Hippocampal formation (tissue), 2 donors: ENCODE results near the gene STXBP4.

ENCODE experiments used
- DNase-seq, 2 donors: peaks; one replicate each; lab custom pipeline; 2025; lab: John Stamatoyannopoulos, UW

The STXBP4 gene

DNA sequence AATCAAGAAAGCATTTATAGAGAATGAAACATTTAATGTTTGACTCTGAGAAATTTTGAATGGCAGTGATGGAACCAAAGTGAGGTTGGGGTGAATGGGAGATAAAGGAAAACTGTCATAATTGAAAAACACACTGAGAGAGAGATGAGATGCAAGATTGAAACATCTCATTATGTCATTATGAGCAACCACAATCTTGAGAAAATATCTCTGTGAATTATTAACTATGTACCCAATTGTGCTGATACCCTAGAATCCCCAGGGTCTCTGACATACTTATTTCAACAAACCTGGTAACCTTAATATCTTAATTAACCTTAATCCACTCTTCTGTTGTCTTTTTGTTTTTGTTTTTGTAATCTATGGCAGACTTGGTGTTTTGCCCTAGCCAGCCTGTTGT lies 152.7 kb downstream of the STXBP4 start:
- DNase-seq = no peak

- DNase-seq = no peak
Measured at GRCh38 chr17:55122114-55122513, 153.5 kb downstream of the STXBP4 start.

GRCh38 chr17:55124730-55125360 lies 156.3 kb downstream of the STXBP4 start:
- no peak for DNase-seq

DNA sequence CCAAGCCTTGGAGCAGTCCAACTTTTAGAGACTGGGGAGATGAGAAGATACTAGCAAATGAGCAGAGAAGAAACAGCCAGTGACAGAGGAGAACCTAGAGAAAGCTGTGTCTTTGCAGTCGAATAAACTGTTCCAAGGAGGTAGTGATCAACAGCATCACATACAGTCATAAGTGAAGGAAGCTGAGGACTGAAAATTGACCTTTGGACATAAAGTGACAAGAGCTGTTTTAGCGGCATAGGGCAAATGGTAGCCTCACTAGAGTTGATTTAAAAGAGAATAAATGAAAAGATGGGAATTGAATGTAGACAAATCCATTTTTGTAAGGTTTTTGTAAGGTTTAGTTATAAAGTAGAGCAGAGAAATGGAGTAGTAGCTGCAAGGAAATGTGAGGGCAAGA lies 165.0 kb downstream of the STXBP4 start:
- no peak for DNase-seq

DNA sequence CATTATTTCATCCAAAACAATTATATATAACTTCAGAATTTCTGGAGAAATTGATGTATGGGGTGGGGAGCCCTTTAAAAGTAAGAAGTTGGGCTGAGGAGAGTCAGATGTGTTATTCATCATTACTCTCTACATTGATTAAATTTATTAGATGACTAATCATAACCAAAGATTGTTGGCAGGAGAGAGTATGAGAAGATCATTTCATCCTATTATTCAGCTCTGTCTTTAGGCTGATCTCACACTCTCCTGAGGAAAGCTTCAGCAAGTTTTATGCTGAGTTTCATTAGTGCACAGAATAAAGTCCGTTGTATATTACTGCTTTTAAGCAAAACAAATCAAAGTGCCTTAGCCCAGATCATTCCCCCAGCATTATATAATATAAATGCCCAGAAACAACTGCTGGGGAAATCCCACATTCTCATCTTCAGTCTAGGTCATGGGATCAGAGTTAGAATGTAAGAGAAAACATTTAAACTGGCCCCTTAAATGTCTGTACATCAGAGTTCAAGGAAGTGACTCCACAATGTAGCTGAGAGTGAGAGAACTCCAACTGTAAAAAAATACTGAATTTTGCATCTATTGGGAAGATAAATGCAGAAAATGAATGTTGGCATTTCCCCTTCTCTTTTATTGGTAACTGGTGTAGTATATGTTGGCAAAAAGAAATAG lies 166.1 kb downstream of the STXBP4 start:
- no peak for DNase-seq

DNA sequence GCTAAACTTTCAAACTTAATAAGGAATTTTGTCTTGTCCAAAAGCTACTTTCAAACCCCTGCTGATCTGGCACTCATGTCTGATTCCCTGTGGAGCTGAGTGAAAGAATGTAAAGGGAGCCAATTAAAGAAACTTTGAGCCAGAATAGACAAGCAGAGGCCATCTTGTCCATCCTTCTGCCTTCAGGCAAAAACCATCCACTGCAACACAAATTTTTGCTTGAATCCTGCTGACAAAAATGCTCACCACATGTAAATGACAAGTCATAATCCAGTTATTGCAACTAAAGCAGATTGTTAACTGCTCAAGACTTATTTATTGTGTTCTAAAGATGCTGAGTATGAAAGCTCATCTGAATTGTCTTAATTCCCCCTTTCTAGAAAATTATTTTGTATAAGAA lies 172.2 kb downstream of the STXBP4 start:
- no peak for DNase-seq

DNA sequence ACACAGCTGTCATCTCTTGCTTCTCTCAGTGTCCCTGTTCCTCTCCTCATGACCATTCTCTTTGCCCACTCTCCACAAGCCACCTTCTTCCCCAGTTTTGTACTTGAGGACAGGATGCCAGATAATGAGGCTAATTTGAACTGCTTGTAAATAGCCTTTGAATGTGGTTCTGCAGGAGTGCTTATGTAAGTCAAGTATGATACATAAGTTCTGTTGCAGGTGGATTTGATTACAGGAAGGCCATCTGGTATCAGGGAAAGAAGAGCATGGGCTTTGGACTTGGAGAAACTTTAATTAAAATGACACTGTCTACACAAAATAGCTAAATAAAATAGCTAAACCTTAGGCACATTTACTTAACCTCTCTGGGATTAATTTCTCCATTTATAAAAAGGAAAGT lies 176.0 kb downstream of the STXBP4 start:
- no peak for DNase-seq

- no peak for DNase-seq
Measured at GRCh38 chr17:55149485-55149884, 180.9 kb downstream of the STXBP4 start.

DNA sequence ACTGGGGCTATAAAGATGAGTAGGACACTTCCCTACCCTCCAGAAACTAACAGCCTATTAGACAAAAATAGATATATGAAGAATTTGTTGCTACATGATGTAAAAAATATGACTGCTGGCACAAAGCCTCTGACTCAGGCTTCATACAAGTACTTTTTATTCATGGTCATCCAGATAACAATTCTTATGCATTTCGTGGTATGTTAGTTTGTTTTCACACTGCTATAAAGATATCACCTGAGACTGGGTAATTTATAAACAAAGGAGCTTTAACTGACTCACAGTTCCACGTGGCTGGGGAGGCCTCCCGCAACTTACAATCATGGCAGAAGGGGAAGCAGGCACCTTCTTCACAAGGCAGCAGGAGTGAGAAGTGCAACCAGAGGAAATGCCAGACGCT lies 183.7 kb downstream of the STXBP4 start:
- no peak for DNase-seq

DNA sequence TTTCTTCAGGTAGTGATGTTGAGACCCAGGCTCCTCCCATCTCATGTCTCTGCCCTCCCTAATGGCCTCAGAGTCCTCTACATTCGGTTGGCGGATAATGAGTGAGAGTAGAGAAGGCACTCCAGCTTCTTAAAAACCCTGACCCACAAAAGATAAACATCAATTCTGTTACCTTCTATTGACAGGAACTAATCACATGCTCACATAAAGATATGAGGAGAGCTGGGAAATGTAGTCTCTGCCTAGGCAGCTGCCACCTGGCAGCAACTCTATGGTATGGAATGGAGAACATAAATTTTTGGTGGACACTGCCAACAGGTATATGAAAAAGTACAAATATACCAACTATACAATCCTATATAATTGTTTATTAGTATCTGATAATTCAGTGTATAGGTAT lies 185.5 kb downstream of the STXBP4 start:
- no peak for DNase-seq

DNA sequence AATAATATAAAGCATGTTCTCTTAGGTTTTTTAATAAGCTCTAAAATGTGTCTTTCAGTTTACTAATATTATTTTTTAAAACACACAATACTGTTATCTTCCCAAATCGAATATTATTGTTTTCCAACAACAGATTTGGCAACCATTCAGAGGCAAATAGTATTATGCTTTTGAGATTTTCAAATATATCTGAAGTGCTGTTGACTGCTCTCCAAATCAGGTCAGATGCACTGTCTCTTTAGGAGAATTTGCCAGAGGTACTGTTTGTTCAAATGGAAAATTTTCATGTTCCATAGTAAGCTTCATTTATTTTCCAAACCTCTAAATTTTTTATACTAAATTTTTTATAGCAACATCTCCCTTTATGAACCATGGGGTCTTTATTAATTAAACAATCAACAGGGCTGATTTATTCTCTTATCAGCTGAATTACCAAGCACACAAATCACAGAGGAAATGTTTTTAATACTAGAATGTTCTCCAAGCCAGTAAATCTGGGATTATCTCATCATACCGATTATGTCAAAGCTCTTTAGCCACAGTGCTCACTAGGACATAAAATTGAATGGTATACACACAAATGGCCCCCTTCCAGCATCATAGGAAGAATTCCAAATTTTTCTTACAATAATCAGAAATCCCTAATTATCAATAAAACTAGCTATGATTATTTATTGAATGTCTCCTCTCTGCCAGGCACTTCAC lies 187.4 kb downstream of the STXBP4 start:
- no peak for DNase-seq

DNA sequence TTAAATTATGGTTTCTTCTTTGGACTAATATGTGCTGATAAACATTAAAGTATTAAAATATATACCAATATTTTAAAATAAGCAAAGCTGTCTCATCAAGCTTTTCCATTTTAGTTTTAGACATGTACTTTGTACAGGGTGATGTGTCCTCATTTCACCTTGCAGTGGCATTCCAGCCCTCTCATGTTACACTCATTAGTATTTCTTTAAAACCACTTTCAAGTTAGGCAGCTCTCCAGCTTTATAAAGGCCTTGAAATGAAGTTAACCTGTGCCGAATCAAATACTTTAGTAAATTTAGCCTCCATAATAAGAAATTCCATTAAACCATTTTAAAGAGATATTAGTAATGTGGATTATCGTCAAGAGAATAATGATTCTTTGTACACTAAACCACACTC lies 188.6 kb downstream of the STXBP4 start:
- DNase-seq = no peak

- no peak for DNase-seq
Measured at GRCh38 chr17:55158439-55158838, 189.9 kb downstream of the STXBP4 start.

DNA sequence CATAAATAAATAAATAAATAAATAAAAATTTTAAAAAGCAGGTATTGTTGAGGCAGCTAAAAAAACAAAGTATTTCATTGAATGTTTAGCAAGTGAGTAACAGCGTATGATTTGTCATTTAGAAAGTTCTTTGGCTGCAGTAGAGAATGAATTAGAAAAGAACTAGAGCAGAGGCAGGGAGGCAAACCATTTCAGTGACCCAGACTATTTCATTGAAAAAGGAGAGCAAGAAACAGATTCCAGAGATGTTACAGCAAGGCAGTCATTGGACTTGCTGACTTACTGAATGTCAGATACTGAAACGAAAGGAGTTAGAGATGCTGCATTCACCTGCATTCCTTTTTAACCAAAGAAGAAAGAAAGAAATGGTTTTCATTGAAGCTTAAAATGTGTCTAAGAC lies 190.7 kb downstream of the STXBP4 start:
- no peak for DNase-seq

- DNase-seq = no peak
Measured at GRCh38 chr17:55160501-55160900, 191.9 kb downstream of the STXBP4 start.

- no peak for DNase-seq
Measured at GRCh38 chr17:55161935-55162555, 193.5 kb downstream of the STXBP4 start.

GRCh38 chr17:55162556-55162946 lies 194.0 kb downstream of the STXBP4 start:
- no peak for DNase-seq

- DNase-seq = no peak
Measured at GRCh38 chr17:55163408-55163807, 194.8 kb downstream of the STXBP4 start.

DNA sequence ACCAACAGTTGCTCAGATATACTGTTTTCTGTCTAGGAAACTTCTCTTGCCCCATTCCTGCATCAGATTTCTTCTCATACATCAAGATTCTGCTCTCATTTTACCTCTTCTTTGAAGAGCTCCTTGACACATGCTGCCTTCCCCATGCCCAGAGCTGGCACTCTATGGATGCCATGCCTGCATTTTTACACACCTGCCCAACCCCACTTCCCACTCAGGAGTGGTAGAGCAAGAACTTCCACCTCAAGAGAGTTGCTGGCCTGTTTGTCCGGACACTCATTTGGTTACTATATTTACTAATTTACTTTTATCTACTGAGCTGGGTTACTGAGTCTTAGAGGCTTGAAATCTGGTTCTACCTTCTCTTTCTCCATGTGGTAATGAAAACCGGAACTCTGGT lies 197.9 kb downstream of the STXBP4 start:
- DNase-seq = no peak

GRCh38 chr17:55167024-55167725 lies 198.6 kb downstream of the STXBP4 start:
- no peak for DNase-seq

DNA sequence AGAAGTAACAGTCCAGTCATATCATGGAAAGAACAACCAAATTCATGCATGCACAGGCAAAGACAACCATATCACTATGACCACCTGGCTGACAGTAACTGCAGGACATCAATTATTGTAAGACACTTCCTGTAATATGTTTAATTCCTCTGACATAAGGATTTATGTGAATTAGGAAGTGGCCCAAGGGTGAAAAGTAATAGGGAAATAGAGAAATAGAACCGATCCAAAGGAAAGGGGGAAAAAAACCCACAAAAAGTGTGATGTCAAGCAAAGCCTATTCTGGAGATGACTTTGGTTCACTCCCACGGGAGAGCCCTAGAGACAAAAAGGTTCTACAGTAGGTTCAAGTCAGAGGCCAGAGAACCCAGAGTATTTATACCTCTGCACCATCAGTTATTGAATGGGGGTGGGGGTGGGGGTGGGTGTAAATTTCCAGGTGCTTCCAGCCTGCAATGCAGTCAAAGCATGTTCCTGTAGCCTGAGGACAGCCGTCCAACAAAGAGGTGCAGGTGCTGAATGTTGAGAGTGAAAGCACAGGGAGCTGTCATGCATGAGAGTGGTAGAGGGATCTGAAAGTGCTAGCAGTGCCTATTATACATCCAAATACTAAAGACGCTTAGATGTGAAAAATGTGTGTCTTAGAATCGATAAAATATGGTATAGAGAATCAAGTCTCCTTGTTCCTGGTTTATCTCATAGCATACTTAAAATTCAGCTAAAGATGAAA lies 200.6 kb downstream of the STXBP4 start:
- DNase-seq = no peak
